SKM-1 (cell line): ENCODE data around the gene CTDSPL.

ENCODE experiments used
- DNase-seq: peaks from one replicate; lab custom pipeline; 2025; ENCODE audit not compliant: unreplicated experiment; lab: John Stamatoyannopoulos, UW

CTDSPL gene

GRCh38 chr3:38015485-38015884 is 153.8 kb downstream of the CTDSPL start:
- no peak for DNase-seq

GRCh38 chr3:38015984-38016383 is 154.3 kb downstream of the CTDSPL start:
- no peak for DNase-seq

- no peak for DNase-seq
These were observed 154.7 kb downstream of the CTDSPL start for GRCh38 chr3:38016410-38016809.

- no peak for DNase-seq
These were observed 155.3 kb downstream of the CTDSPL start for GRCh38 chr3:38016847-38017444.

GRCh38 chr3:38017445-38018295 is 156.0 kb downstream of the CTDSPL start:
- DNase-seq: no peak

- DNase-seq: no peak
These were observed 156.9 kb downstream of the CTDSPL start for GRCh38 chr3:38018296-38019266.

GRCh38 chr3:38019658-38020341 is 158.1 kb downstream of the CTDSPL start:
- no peak for DNase-seq

GRCh38 chr3:38020342-38020726 is 158.7 kb downstream of the CTDSPL start:
- DNase-seq: no peak

- DNase-seq: no peak
These were observed 159.5 kb downstream of the CTDSPL start for GRCh38 chr3:38021196-38021595.

GRCh38 chr3:38022301-38022700 is 160.6 kb downstream of the CTDSPL start:
- DNase-seq: no peak

- no peak for DNase-seq
These were observed 161.4 kb downstream of the CTDSPL start for GRCh38 chr3:38022896-38023709.

GRCh38 chr3:38026856-38027255 is 165.2 kb downstream of the CTDSPL start:
- DNase-seq: no peak

GRCh38 chr3:38027466-38028465 is 166.1 kb downstream of the CTDSPL start:
- DNase-seq: no peak

- DNase-seq: no peak
These were observed 167.1 kb downstream of the CTDSPL start for GRCh38 chr3:38028621-38029361.

GRCh38 chr3:38029400-38030125 is 167.9 kb downstream of the CTDSPL start, which contains the start of gene PLCD1:
PLCD1 (minus strand) TSS chr3:38029642; CDS start chr3:38029539, 103 bp downstream.
- no peak for DNase-seq

GRCh38 chr3:38030126-38031021 is 168.7 kb downstream of the CTDSPL start:
- no peak for DNase-seq
